Astrocyte (in vitro differentiated cells and primary cell): Measurements from ENCODE around the gene RAC2. TPM values are rescaled to one million over a fixed set of nuclear protein-coding genes. Genes with fewer than 3 reads are reported as not detected.

Experiments
- DNase-seq: peaks from one replicate; pipeline ENCODE4 v3.0.0-alpha.2; 2010; ENCODE audit warnings: low read depth
- FAIRE-seq: peaks from 2 replicates; lab custom pipeline; 2011; peaks lifted over from hg19 to GRCh38; lab: Jason Lieb, UNC
- H2AFZ ChIP-seq: 2 replicates; pipeline ENCODE4 v1.6.0; 2012; ENCODE audit warnings: low read depth, low read length, inconsistent platforms
- H3K27ac ChIP-seq: 2 replicates; pipeline ENCODE4 v1.5.1; 2011; ENCODE audit warnings: low read depth, low read length, inconsistent platforms
- H3K27me3 ChIP-seq: 2 replicates; pipeline ENCODE4 v1.6.0; 2011; ENCODE audit warnings: low read length, inconsistent platforms; ENCODE audit not compliant: insufficient read depth
- H3K36me3 ChIP-seq: 2 replicates; pipeline ENCODE4 v1.5.1; 2011; ENCODE audit warnings: low read length, inconsistent platforms; ENCODE audit not compliant: insufficient read depth
- H3K4me1 ChIP-seq: 2 replicates; pipeline ENCODE4 v1.5.1; 2011; ENCODE audit warnings: low read length, inconsistent platforms; ENCODE audit not compliant: insufficient read depth
- H3K4me2 ChIP-seq: 2 replicates; pipeline ENCODE4 v1.6.0; 2012; ENCODE audit warnings: low read length, inconsistent platforms
- H3K4me3 ChIP-seq: 2 replicates; pipeline ENCODE4 v1.5.1; 2011; ENCODE audit warnings: low read depth, mild to moderate bottlenecking, low read length, inconsistent platforms; ENCODE audit not compliant: insufficient read depth
- H3K79me2 ChIP-seq: 2 replicates; pipeline ENCODE4 v1.6.0; 2012; ENCODE audit warnings: mild to moderate bottlenecking, low read length, inconsistent platforms; ENCODE audit not compliant: insufficient read depth
- H3K9ac ChIP-seq: 2 replicates; pipeline ENCODE4 v1.6.0; 2012; ENCODE audit warnings: mild to moderate bottlenecking, low read length, inconsistent platforms
- H3K9me3 ChIP-seq: 2 replicates; pipeline ENCODE4 v1.5.1; 2012; ENCODE audit warnings: low read depth, mild to moderate bottlenecking, low read length, inconsistent platforms; ENCODE audit not compliant: insufficient read depth
- H4K20me1 ChIP-seq: 2 replicates; pipeline ENCODE4 v1.6.0; 2012; ENCODE audit warnings: low read length, inconsistent platforms; ENCODE audit not compliant: insufficient read depth
- H3K27ac Mint-ChIP-seq: one replicate; pipeline ENCODE4 v1.8.0; 2021; ENCODE audit warnings: mild to moderate bottlenecking, mixed read lengths; ENCODE audit not compliant: unreplicated experiment
- H3K27me3 Mint-ChIP-seq: one replicate; pipeline ENCODE4 v1.8.0; 2021; ENCODE audit warnings: low read depth, mixed read lengths; ENCODE audit not compliant: unreplicated experiment
- H3K36me3 Mint-ChIP-seq: one replicate; pipeline ENCODE4 v1.8.0; 2021; ENCODE audit warnings: low read depth, mixed read lengths; ENCODE audit not compliant: unreplicated experiment
- H3K4me1 Mint-ChIP-seq: one replicate; pipeline ENCODE4 v1.8.0; 2021; ENCODE audit warnings: low read depth, mixed read lengths; ENCODE audit not compliant: unreplicated experiment
- H3K4me3 Mint-ChIP-seq: one replicate; pipeline ENCODE4 v1.8.0; 2021; ENCODE audit warnings: mild to moderate bottlenecking, moderate library complexity, mixed read lengths; ENCODE audit not compliant: unreplicated experiment
- H3K9me3 Mint-ChIP-seq: one replicate; pipeline ENCODE4 v1.8.0; 2021; ENCODE audit warnings: mild to moderate bottlenecking, mixed read lengths; ENCODE audit not compliant: unreplicated experiment
- CTCF ChIP-seq: IDR thresholded peaks from 2 replicates; pipeline ENCODE4 v1.5.1; 2011; ENCODE audit warnings: low read depth, mild to moderate bottlenecking, inconsistent platforms, low read length, moderate library complexity; ENCODE audit not compliant: insufficient read depth
- EZH2 ChIP-seq: IDR thresholded peaks from 2 replicates; pipeline ENCODE4 v1.6.1; 2012; ENCODE audit warnings: mild to moderate bottlenecking, low read length, inconsistent platforms; ENCODE audit not compliant: insufficient read depth
- total RNA-seq: library from RNA; stranded (reverse); gene quantifications from 2 replicates; pipeline ENCODE4 v1.2.1, GENCODE V29; 2021

Gene RAC2
- total RNA-seq, 1 donor from 2014 or later = 0.61 TPM

GRCh38 chr22:37180531-37181231, 63.4 kb downstream of the RAC2 start:
- DNase-seq = no peak
- Histone ChIP-seq H3K79me2 (no peaks in the 10 kb centered on the region), H3K9me3 (no peaks in the 10 kb centered on the region), H3K9ac (no peak overlapping the region), H2AFZ (no peak overlapping the region), H4K20me1 (no peaks in the 10 kb centered on the region), H3K36me3 (no peaks in the 10 kb centered on the region), H3K27ac (no peak overlapping the region), H3K4me1 (peaks cover 14% of the 10 kb centered on the region), H3K27me3 (no peaks in the 10 kb centered on the region), H3K4me3 (no peak overlapping the region), H3K4me2 (no peak overlapping the region)
- no peak for FAIRE-seq
- H3K27me3 Mint-ChIP-seq = peaks cover 35% of the 10 kb centered on the region
- peaks cover 2% of the 10 kb centered on the region for H3K36me3 Mint-ChIP-seq
- no peak overlapping the region for H3K4me3 Mint-ChIP-seq
- H3K27ac Mint-ChIP-seq = no peak overlapping the region
- TF ChIP-seq CTCF (no peak), EZH2 (no peak)
- peaks cover 12% of the 10 kb centered on the region for H3K4me1 Mint-ChIP-seq
- peaks cover 2% of the 10 kb centered on the region for H3K9me3 Mint-ChIP-seq

- Mint-ChIP-seq H3K9me3 (peaks cover 2% of the 10 kb centered on the region), H3K27ac (no peak overlapping the region), H3K36me3 (peaks cover 2% of the 10 kb centered on the region), H3K4me1 (peaks cover 12% of the 10 kb centered on the region), H3K27me3 (peaks cover 43% of the 10 kb centered on the region), H3K4me3 (no peak overlapping the region)
- no peaks in the 10 kb centered on the region for H3K79me2 ChIP-seq
- no peak overlapping the region for H3K9ac ChIP-seq
- H3K4me1 ChIP-seq = peaks cover 14% of the 10 kb centered on the region
- H3K9me3 ChIP-seq = no peaks in the 10 kb centered on the region
- no peak overlapping the region for H3K4me3 ChIP-seq
- H3K27ac ChIP-seq = no peak overlapping the region
- TF ChIP-seq EZH2 = no peak
- no peak for TF ChIP-seq CTCF
- no peaks in the 10 kb centered on the region for H4K20me1 ChIP-seq
- DNase-seq (no peak), FAIRE-seq (no peak)
- H3K4me2 ChIP-seq = no peak overlapping the region
- H3K36me3 ChIP-seq = no peaks in the 10 kb centered on the region
- H3K27me3 ChIP-seq = no peaks in the 10 kb centered on the region
- H2AFZ ChIP-seq = no peak overlapping the region
These were observed 64.2 kb downstream of the RAC2 start for GRCh38 chr22:37179622-37180420.

GRCh38 chr22:37179126-37179470, 65.0 kb downstream of the RAC2 start:
- Mint-ChIP-seq H3K27ac (no peak overlapping the region), H3K36me3 (peaks cover 2% of the 10 kb centered on the region), H3K4me1 (peaks cover 12% of the 10 kb centered on the region), H3K27me3 (peaks cover 46% of the 10 kb centered on the region), H3K4me3 (no peak overlapping the region), H3K9me3 (peaks cover 2% of the 10 kb centered on the region)
- no peak overlapping the region for H3K27ac ChIP-seq
- H3K36me3 ChIP-seq = no peaks in the 10 kb centered on the region
- no peaks in the 10 kb centered on the region for H3K9me3 ChIP-seq
- DNase-seq (no peak), FAIRE-seq (no peak)
- no peaks in the 10 kb centered on the region for H3K27me3 ChIP-seq
- H3K4me1 ChIP-seq = peaks cover 14% of the 10 kb centered on the region
- no peak overlapping the region for H2AFZ ChIP-seq
- no peak overlapping the region for H3K4me3 ChIP-seq
- no peak for TF ChIP-seq CTCF
- no peak for TF ChIP-seq EZH2
- H3K4me2 ChIP-seq = no peak overlapping the region
- H3K9ac ChIP-seq = no peak overlapping the region
- no peaks in the 10 kb centered on the region for H3K79me2 ChIP-seq
- no peaks in the 10 kb centered on the region for H4K20me1 ChIP-seq
